HEK293 (cell line): ENCODE measurements around the gene GDPGP1.

Experiments used
- CTCF ChIP-seq: fragments of 450-650 bp; formaldehyde crosslinking; IDR thresholded peaks from 2 replicates; pipeline ENCODE4 v1.5.1; 2016; ENCODE audit warnings: missing biosample characterization, missing genetic modification characterization
- PRDM1 ChIP-seq: fragments of 450-650 bp; formaldehyde crosslinking; IDR thresholded peaks from 2 replicates; pipeline ENCODE4; 2016; ENCODE audit warnings: missing biosample characterization, missing genetic modification characterization
- SP7 ChIP-seq: fragments of 450-650 bp; formaldehyde crosslinking; IDR thresholded peaks from 2 replicates; pipeline ENCODE4 v1.5.1; 2016; ENCODE audit warnings: missing biosample characterization, missing genetic modification characterization
- ZBTB48 ChIP-seq: fragments of 450-650 bp; formaldehyde crosslinking; IDR thresholded peaks from 2 replicates; pipeline ENCODE4 v1.5.1; 2016; ENCODE audit warnings: missing biosample characterization, missing genetic modification characterization
- ZBTB6 ChIP-seq: fragments of 450-650 bp; formaldehyde crosslinking; IDR thresholded peaks from 2 replicates; pipeline ENCODE4 v1.5.1; 2017; ENCODE audit warnings: missing biosample characterization, missing genetic modification characterization
- ZBTB7A ChIP-seq: fragments of 450-650 bp; formaldehyde crosslinking; IDR thresholded peaks from 2 replicates; pipeline ENCODE4 v1.5.1; 2016; ENCODE audit warnings: low read depth, missing biosample characterization, missing genetic modification characterization
- ZNF114 ChIP-seq: fragments of 450-650 bp; formaldehyde crosslinking; IDR thresholded peaks from 2 replicates; pipeline ENCODE4 v1.5.0; 2017; ENCODE audit warnings: missing biosample characterization, missing genetic modification characterization
- ZNF133 ChIP-seq: fragments of 450-650 bp; formaldehyde crosslinking; IDR thresholded peaks from 2 replicates; pipeline ENCODE4 v1.5.1; 2016; ENCODE audit warnings: missing biosample characterization, missing genetic modification characterization
- ZNF292 ChIP-seq: fragments of 450-650 bp; formaldehyde crosslinking; IDR thresholded peaks from 2 replicates; pipeline ENCODE4 v1.5.1; 2016; ENCODE audit warnings: low read depth, missing biosample characterization, missing genetic modification characterization, borderline replicate concordance
- ZNF302 ChIP-seq: fragments of 450-650 bp; formaldehyde crosslinking; IDR thresholded peaks from 2 replicates; pipeline ENCODE4 v1.5.1; 2016; ENCODE audit warnings: missing biosample characterization, missing genetic modification characterization, low read depth
- ZNF510 ChIP-seq: fragments of 450-650 bp; formaldehyde crosslinking; IDR thresholded peaks from 2 replicates; pipeline ENCODE4 v1.5.1; 2018; ENCODE audit warnings: mild to moderate bottlenecking, missing genetic modification characterization, missing biosample characterization; ENCODE audit not compliant: insufficient replicate concordance
- ZNF529 ChIP-seq: fragments of 450-650 bp; formaldehyde crosslinking; IDR thresholded peaks from 2 replicates; pipeline ENCODE4 v1.5.1; 2017; ENCODE audit warnings: missing genetic modification characterization, missing biosample characterization; ENCODE audit not compliant: insufficient replicate concordance
- ZNF544 ChIP-seq: fragments of 450-650 bp; formaldehyde crosslinking; IDR thresholded peaks from 2 replicates; pipeline ENCODE4 v1.5.0; 2017; ENCODE audit warnings: missing biosample characterization, missing genetic modification characterization
- ZNF548 ChIP-seq: fragments of 450-650 bp; formaldehyde crosslinking; IDR thresholded peaks from 2 replicates; pipeline ENCODE4 v1.5.1; 2016; ENCODE audit warnings: missing biosample characterization, missing genetic modification characterization
- ZNF571 ChIP-seq: fragments of 450-650 bp; formaldehyde crosslinking; IDR thresholded peaks from 2 replicates; pipeline ENCODE4 v1.5.0; 2017; ENCODE audit warnings: missing biosample characterization, missing genetic modification characterization
- ZNF580 ChIP-seq: fragments of 450-650 bp; formaldehyde crosslinking; IDR thresholded peaks from 2 replicates; pipeline ENCODE4 v1.5.1; 2016; ENCODE audit warnings: missing biosample characterization, missing genetic modification characterization
- ZNF610 ChIP-seq: fragments of 450-650 bp; formaldehyde crosslinking; IDR thresholded peaks from 2 replicates; pipeline ENCODE4 v1.5.1; 2016; ENCODE audit warnings: missing biosample characterization, missing genetic modification characterization, borderline replicate concordance
- ZNF624 ChIP-seq: fragments of 450-650 bp; formaldehyde crosslinking; IDR thresholded peaks from 2 replicates; pipeline ENCODE4 v1.5.1; 2017; ENCODE audit warnings: missing biosample characterization, missing genetic modification characterization
- ZNF660 ChIP-seq: fragments of 450-650 bp; IDR thresholded peaks from 2 replicates; pipeline ENCODE4 v1.5.1; 2018; ENCODE audit warnings: missing biosample characterization, mild to moderate bottlenecking, missing genetic modification characterization
- ZNF677 ChIP-seq: fragments of 450-650 bp; IDR thresholded peaks from 2 replicates; pipeline ENCODE4 v1.5.0; 2018; ENCODE audit warnings: missing biosample characterization, mild to moderate bottlenecking, missing genetic modification characterization, moderate library complexity
- ZNF692 ChIP-seq: fragments of 450-650 bp; formaldehyde crosslinking; IDR thresholded peaks from 2 replicates; pipeline ENCODE4 v1.5.1; 2016; ENCODE audit warnings: missing biosample characterization, missing genetic modification characterization
- ZNF777 ChIP-seq: fragments of 450-650 bp; formaldehyde crosslinking; IDR thresholded peaks from 2 replicates; pipeline ENCODE4 v1.5.1; 2017; ENCODE audit warnings: missing biosample characterization, missing genetic modification characterization, borderline replicate concordance
- ZNF785 ChIP-seq: fragments of 450-650 bp; formaldehyde crosslinking; IDR thresholded peaks from 2 replicates; pipeline ENCODE4 v1.5.1; 2016; ENCODE audit warnings: missing biosample characterization, missing genetic modification characterization
- ZNF791 ChIP-seq: fragments of 450-650 bp; formaldehyde crosslinking; IDR thresholded peaks from 2 replicates; pipeline ENCODE4 v1.5.1; 2016; ENCODE audit warnings: missing biosample characterization, missing genetic modification characterization
- TF ChIP-seq, protein P1 (sequence below): fragments of 450-650 bp; formaldehyde crosslinking; conservative IDR thresholded peaks from 2 replicates; pipeline ENCODE4 v1.5.1; 2016; ENCODE audit warnings: low read depth, missing biosample characterization, missing genetic modification characterization
- TF ChIP-seq, protein P2 (sequence below): fragments of 450-650 bp; formaldehyde crosslinking; IDR thresholded peaks from 2 replicates; pipeline ENCODE4 v1.5.1; 2016; ENCODE audit warnings: missing biosample characterization, missing genetic modification characterization
- TF ChIP-seq, protein P3 (sequence below): fragments of 450-650 bp; formaldehyde crosslinking; IDR thresholded peaks from 2 replicates; pipeline ENCODE4 v1.5.1; 2016; ENCODE audit warnings: missing biosample characterization, missing genetic modification characterization

The GDPGP1 gene

DNA sequence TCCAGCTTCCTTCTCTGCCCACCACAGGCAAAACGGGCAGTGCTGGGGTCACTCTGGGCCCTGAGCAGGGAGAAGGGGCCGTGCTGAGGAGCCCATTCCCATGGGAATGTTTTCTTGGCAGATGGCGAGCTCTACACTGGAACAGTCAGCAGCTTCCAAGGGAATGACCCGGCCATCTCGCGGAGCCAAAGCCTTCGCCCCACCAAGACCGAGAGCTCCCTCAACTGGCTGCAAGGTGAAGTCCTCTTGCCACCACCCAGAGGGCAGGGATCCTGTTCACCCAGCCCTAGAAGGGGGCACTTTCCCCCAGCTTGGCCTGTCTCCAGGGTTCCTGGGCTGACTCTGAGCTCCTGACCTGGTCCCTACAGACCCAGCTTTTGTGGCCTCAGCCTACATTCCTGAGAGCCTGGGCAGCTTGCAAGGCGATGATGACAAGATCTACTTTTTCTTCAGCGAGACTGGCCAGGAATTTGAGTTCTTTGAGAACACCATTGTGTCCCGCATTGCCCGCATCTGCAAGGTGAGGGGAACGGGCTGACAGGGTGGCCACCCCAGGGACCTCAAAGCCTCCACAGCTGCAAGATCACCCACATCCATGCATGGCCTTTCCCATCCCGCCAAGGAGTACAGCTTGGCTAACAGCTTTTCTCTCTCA is 12.6 kb upstream of the GDPGP1 start (continued):
- peak; percentile 75 for TF ChIP-seq CTCF
- TF ChIP-seq ZNF624 (tag by site-specific recombination) = no peak
- TF ChIP-seq ZNF692 (tag by site-specific recombination) = no peak
- no peak for TF ChIP-seq ZBTB6 (tag by site-specific recombination)
- no peak for TF ChIP-seq ZNF114
- TF ChIP-seq ZNF292 = no peak
- no peak for TF ChIP-seq ZNF133 (tag by site-specific recombination)
- no peak for TF ChIP-seq PRDM1
- TF ChIP-seq ZNF302 (tag by site-specific recombination) = no peak
- TF ChIP-seq ZBTB48 (tag by site-specific recombination) = peak; percentile 71
- no peak for TF ChIP-seq ZNF580 (tag by site-specific recombination)
- TF ChIP-seq ZNF548 (tag by site-specific recombination) = no peak
- no peak for TF ChIP-seq ZNF777 (tag by site-specific recombination)
- TF ChIP-seq ZNF571 (tag by site-specific recombination) = no peak
- no peak for TF ChIP-seq ZNF510 (tag by site-specific recombination)
- TF ChIP-seq ZNF529 (tag by site-specific recombination) = no peak
- TF ChIP-seq ZNF660 (tag by site-specific recombination) = 0 out of 2 replicates have a peak, but pooled peaks have one; percentile 27
- TF ChIP-seq ZNF785 = no peak
- TF ChIP-seq ZNF610 (tag by site-specific recombination) = no peak
- TF ChIP-seq ZNF544 (tag by site-specific recombination) = no peak
- TF ChIP-seq, protein P1, sequence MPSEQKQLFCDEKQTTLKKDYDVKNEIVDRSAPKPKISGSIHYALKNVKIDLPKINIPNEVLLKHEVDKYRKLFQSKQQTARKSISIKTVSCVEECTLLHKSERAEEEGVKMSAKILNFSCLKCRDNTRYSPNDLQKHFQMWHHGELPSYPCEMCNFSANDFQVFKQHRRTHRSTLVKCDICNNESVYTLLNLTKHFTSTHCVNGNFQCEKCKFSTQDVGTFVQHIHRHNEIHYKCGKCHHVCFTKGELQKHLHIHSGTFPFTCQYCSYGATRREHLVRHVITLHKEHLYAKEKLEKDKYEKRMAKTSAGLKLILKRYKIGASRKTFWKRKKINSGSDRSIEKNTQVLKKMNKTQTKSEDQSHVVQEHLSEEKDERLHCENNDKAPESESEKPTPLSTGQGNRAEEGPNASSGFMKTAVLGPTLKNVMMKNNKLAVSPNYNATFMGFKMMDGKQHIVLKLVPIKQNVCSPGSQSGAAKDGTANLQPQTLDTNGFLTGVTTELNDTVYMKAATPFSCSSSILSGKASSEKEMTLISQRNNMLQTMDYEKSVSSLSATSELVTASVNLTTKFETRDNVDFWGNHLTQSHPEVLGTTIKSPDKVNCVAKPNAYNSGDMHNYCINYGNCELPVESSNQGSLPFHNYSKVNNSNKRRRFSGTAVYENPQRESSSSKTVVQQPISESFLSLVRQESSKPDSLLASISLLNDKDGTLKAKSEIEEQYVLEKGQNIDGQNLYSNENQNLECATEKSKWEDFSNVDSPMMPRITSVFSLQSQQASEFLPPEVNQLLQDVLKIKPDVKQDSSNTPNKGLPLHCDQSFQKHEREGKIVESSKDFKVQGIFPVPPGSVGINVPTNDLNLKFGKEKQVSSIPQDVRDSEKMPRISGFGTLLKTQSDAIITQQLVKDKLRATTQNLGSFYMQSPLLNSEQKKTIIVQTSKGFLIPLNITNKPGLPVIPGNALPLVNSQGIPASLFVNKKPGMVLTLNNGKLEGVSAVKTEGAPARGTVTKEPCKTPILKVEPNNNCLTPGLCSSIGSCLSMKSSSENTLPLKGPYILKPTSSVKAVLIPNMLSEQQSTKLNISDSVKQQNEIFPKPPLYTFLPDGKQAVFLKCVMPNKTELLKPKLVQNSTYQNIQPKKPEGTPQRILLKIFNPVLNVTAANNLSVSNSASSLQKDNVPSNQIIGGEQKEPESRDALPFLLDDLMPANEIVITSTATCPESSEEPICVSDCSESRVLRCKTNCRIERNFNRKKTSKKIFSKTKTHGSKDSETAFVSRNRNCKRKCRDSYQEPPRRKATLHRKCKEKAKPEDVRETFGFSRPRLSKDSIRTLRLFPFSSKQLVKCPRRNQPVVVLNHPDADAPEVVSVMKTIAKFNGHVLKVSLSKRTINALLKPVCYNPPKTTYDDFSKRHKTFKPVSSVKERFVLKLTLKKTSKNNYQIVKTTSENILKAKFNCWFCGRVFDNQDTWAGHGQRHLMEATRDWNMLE = no peak
- 0 out of 2 replicates have a peak, but pooled peaks have one; percentile 12 for TF ChIP-seq SP7 (tag by site-specific recombination)
- TF ChIP-seq, protein P2, sequence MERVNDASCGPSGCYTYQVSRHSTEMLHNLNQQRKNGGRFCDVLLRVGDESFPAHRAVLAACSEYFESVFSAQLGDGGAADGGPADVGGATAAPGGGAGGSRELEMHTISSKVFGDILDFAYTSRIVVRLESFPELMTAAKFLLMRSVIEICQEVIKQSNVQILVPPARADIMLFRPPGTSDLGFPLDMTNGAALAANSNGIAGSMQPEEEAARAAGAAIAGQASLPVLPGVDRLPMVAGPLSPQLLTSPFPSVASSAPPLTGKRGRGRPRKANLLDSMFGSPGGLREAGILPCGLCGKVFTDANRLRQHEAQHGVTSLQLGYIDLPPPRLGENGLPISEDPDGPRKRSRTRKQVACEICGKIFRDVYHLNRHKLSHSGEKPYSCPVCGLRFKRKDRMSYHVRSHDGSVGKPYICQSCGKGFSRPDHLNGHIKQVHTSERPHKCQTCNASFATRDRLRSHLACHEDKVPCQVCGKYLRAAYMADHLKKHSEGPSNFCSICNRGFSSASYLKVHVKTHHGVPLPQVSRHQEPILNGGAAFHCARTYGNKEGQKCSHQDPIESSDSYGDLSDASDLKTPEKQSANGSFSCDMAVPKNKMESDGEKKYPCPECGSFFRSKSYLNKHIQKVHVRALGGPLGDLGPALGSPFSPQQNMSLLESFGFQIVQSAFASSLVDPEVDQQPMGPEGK (tag by site-specific recombination) = peak; percentile 38; the same call in 1 of the 2 replicates
- TF ChIP-seq ZNF791 (tag by site-specific recombination) = no peak
- TF ChIP-seq ZNF677 (tag by site-specific recombination) = no peak
- TF ChIP-seq ZBTB7A (tag by site-specific recombination) = no peak
- TF ChIP-seq, protein P3, sequence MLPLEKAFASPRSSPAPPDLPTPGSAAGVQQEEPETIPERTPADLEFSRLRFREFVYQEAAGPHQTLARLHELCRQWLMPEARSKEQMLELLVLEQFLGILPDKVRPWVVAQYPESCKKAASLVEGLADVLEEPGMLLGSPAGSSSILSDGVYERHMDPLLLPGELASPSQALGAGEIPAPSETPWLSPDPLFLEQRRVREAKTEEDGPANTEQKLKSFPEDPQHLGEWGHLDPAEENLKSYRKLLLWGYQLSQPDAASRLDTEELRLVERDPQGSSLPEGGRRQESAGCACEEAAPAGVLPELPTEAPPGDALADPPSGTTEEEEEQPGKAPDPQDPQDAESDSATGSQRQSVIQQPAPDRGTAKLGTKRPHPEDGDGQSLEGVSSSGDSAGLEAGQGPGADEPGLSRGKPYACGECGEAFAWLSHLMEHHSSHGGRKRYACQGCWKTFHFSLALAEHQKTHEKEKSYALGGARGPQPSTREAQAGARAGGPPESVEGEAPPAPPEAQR (tag by site-specific recombination) = no peak
